HG03064 (cell line): ENCODE results near the gene HOPX.
"Not testable (repeated sequence)": the region's sequence is repeated elsewhere in the genome, so short reads cannot be mapped to it uniquely, and the experiment has no call there.

Experiments
- ATAC-seq: cut with Tn5 transposase; IDR thresholded peaks from one replicate; pipeline ENCODE4 v1.9.1; 2021; ENCODE audit warnings: low read depth; ENCODE audit not compliant: unreplicated experiment

Gene HOPX

GRCh38 chr4:56630876-56631666 lies 50.0 kb downstream of the HOPX start:
- no peak for ATAC-seq

- ATAC-seq: no peak
Observed at GRCh38 chr4:56628592-56628991, 52.5 kb downstream of the HOPX start.

- no peak for ATAC-seq
Observed at GRCh38 chr4:56627985-56628384, 53.1 kb downstream of the HOPX start.

GRCh38 chr4:56627375-56627774 lies 53.7 kb downstream of the HOPX start:
- no peak for ATAC-seq

- no peak for ATAC-seq
Observed at GRCh38 chr4:56626963-56627362, 54.1 kb downstream of the HOPX start.

GRCh38 chr4:56626420-56626819 lies 54.7 kb downstream of the HOPX start:
- no peak for ATAC-seq

- ATAC-seq: no peak
Observed at GRCh38 chr4:56622176-56622575, 58.9 kb downstream of the HOPX start.

- ATAC-seq: no peak
Observed at GRCh38 chr4:56619816-56620215, 61.3 kb downstream of the HOPX start.

GRCh38 chr4:56619160-56619559 lies 61.9 kb downstream of the HOPX start:
- ATAC-seq: no peak

GRCh38 chr4:56618734-56619133 lies 62.4 kb downstream of the HOPX start:
- ATAC-seq: no peak

GRCh38 chr4:56613101-56613862 lies 67.8 kb downstream of the HOPX start:
- no peak for ATAC-seq

- no peak for ATAC-seq
Observed at GRCh38 chr4:56612282-56612681, 68.8 kb downstream of the HOPX start.

GRCh38 chr4:56611501-56611900 lies 69.6 kb downstream of the HOPX start:
- ATAC-seq: no peak

GRCh38 chr4:56610170-56610569 lies 70.9 kb downstream of the HOPX start:
- ATAC-seq: not testable (repeated sequence)

- no peak for ATAC-seq
Observed at GRCh38 chr4:56607926-56608325, 73.2 kb downstream of the HOPX start.

- no peak for ATAC-seq
Observed at GRCh38 chr4:56606385-56606784, 74.7 kb downstream of the HOPX start.

GRCh38 chr4:56605464-56605863 lies 75.6 kb downstream of the HOPX start:
- ATAC-seq: not testable (repeated sequence)

GRCh38 chr4:56603297-56603696 lies 77.8 kb downstream of the HOPX start:
- ATAC-seq: no peak
